DMS53 (cell line): ENCODE data around the gene SH3RF1.
A peak's percentile ranks its signal among the peaks of the same experiment; 100 is the strongest.

ENCODE experiments used
- DNase-seq: peaks from one replicate; lab custom pipeline; 2025; lab: John Stamatoyannopoulos, UW

The SH3RF1 gene

GRCh38 chr4:169251291-169252235 lies 19.2 kb downstream of the SH3RF1 start:
- DNase-seq = peak; percentile 25

- DNase-seq = no peak
Measured at GRCh38 chr4:169250796-169251195, 20.0 kb downstream of the SH3RF1 start.

GRCh38 chr4:169249999-169250398 lies 20.8 kb downstream of the SH3RF1 start:
- no peak for DNase-seq

GRCh38 chr4:169249214-169249973 lies 21.4 kb downstream of the SH3RF1 start:
- peak; percentile 77 for DNase-seq

GRCh38 chr4:169248645-169249044 lies 22.1 kb downstream of the SH3RF1 start:
- peak; percentile 10 for DNase-seq

- DNase-seq = peak; percentile 16
Measured at GRCh38 chr4:169246957-169247396, 23.8 kb downstream of the SH3RF1 start.

- peak; percentile 15 for DNase-seq
Measured at GRCh38 chr4:169246279-169246678, 24.5 kb downstream of the SH3RF1 start.

GRCh38 chr4:169245061-169245460 lies 25.7 kb downstream of the SH3RF1 start:
- no peak for DNase-seq

- peak; percentile 17 for DNase-seq
Measured at GRCh38 chr4:169243825-169244609, 26.7 kb downstream of the SH3RF1 start.

- DNase-seq = no peak
Measured at GRCh38 chr4:169241464-169241863, 29.3 kb downstream of the SH3RF1 start.

GRCh38 chr4:169239221-169239905 lies 31.4 kb downstream of the SH3RF1 start:
- no peak for DNase-seq

GRCh38 chr4:169238445-169238844 lies 32.3 kb downstream of the SH3RF1 start:
- peak; percentile 34 for DNase-seq

- DNase-seq = no peak
Measured at GRCh38 chr4:169236873-169237626, 33.7 kb downstream of the SH3RF1 start.

- DNase-seq = no peak
Measured at GRCh38 chr4:169236078-169236477, 34.7 kb downstream of the SH3RF1 start.

- no peak for DNase-seq
Measured at GRCh38 chr4:169234137-169234855, 36.5 kb downstream of the SH3RF1 start.

- DNase-seq = no peak
Measured at GRCh38 chr4:169233691-169234090, 37.1 kb downstream of the SH3RF1 start.

- DNase-seq = peak; percentile 4
Measured at GRCh38 chr4:169231647-169232262, 39.0 kb downstream of the SH3RF1 start.

GRCh38 chr4:169229571-169230028 lies 41.2 kb downstream of the SH3RF1 start:
- peak; percentile 2 for DNase-seq

- DNase-seq = no peak
Measured at GRCh38 chr4:169228076-169228475, 42.7 kb downstream of the SH3RF1 start.
